ENCODE data around the gene WDR83. TPM values are rescaled to one million over a fixed set of nuclear protein-coding genes. Genes with fewer than 3 reads are reported as not detected.
A peak's percentile ranks its signal among the peaks of the same experiment; 100 is the strongest.

Gene WDR83
- total RNA-seq, 3 donors from 2014 or later: 8.2 to 13.8 (median 10.2) TPM

- no peaks in the 10 kb centered on the region for H3K4me1 ChIP-seq
- TF ChIP-seq CTCF (IDR thresholded peaks at IDR 0.05): no peak
- no peak for TF ChIP-seq POLR2AphosphoS5 (IDR thresholded peaks at IDR 0.05)
- no peak for TF ChIP-seq POLR2A (IDR thresholded peaks at IDR 0.05)
- no peak overlapping the region for H3K4me3 ChIP-seq
- intact Hi-C loops (cut with DNase I; ENCODE audit: low total_unique reads): no loop called here
- H3K27me3 ChIP-seq: no peaks in the 10 kb centered on the region
- H3K27ac ChIP-seq: no peak overlapping the region
- DNase-seq (ENCODE audit: low spot score in 2 of 2): no peak
- peaks cover 0 to 25% of the 10 kb centered on the region in 2 donors for H3K9me3 ChIP-seq
- peaks cover 9% of the 10 kb centered on the region for H3K36me3 ChIP-seq
These were observed 38.3 kb upstream of the WDR83 start for GRCh38 chr19:12628040-12629022.

GRCh38 chr19:12629215-12629614, 37.4 kb upstream of the WDR83 start:
- Histone ChIP-seq H3K4me3 (no peak overlapping the region), H3K36me3 (peaks cover 9% of the 10 kb centered on the region), H3K4me1 (no peaks in the 10 kb centered on the region), H3K9me3 (peaks cover 0 to 25% of the 10 kb centered on the region in 2 donors), H3K27ac (no peak overlapping the region), H3K27me3 (no peaks in the 10 kb centered on the region)
- DNase-seq (ENCODE audit: low spot score in 2 of 2): no peak
- TF ChIP-seq POLR2A (IDR thresholded peaks at IDR 0.05) (no peak), POLR2AphosphoS5 (IDR thresholded peaks at IDR 0.05) (no peak), CTCF (IDR thresholded peaks at IDR 0.05) (no peak)
- intact Hi-C loops (cut with DNase I; ENCODE audit: low total_unique reads): no loop called here

GRCh38 chr19:12636631-12637030, 30.0 kb upstream of the WDR83 start:
- intact Hi-C loops (cut with DNase I; ENCODE audit: low total_unique reads): no loop called here
- H3K9me3 ChIP-seq: no peaks in the 10 kb centered on the region
- no peak for DNase-seq (ENCODE audit: low spot score in 2 of 2)
- no peaks in the 10 kb centered on the region for H3K36me3 ChIP-seq
- no peaks in the 10 kb centered on the region for H3K27me3 ChIP-seq
- no peak overlapping the region for H3K4me3 ChIP-seq
- H3K27ac ChIP-seq: no peak overlapping the region
- no peaks in the 10 kb centered on the region for H3K4me1 ChIP-seq
- TF ChIP-seq POLR2AphosphoS5 (IDR thresholded peaks at IDR 0.05): no peak

- Histone ChIP-seq H3K4me3 (no peak overlapping the region), H3K27ac (no peak overlapping the region), H3K36me3 (no peaks in the 10 kb centered on the region), H3K4me1 (no peaks in the 10 kb centered on the region), H3K27me3 (no peaks in the 10 kb centered on the region), H3K9me3 (no peaks in the 10 kb centered on the region)
- no peak for DNase-seq (ENCODE audit: low spot score in 2 of 2)
- intact Hi-C loops (cut with DNase I; ENCODE audit: low total_unique reads): no loop called here
- TF ChIP-seq POLR2A (IDR thresholded peaks at IDR 0.05): no peak
- TF ChIP-seq POLR2AphosphoS5 (IDR thresholded peaks at IDR 0.05): no peak
- no peak for TF ChIP-seq CTCF (IDR thresholded peaks at IDR 0.05)
These were observed 27.9 kb upstream of the WDR83 start for GRCh38 chr19:12638611-12639182.

GRCh38 chr19:12639901-12640613, 26.6 kb upstream of the WDR83 start:
- no peaks in the 10 kb centered on the region for H3K36me3 ChIP-seq
- peak overlapping the region in 2 of 3 donors; percentile 24 to 62 for H3K4me3 ChIP-seq
- peak; percentile 64 to 80 for DNase-seq (ENCODE audit: low spot score in 2 of 2)
- H3K27ac ChIP-seq: peak overlapping the region in 1 of 2 donors; percentile 7
- H3K4me1 ChIP-seq: no peaks in the 10 kb centered on the region
- TF ChIP-seq POLR2AphosphoS5 (IDR thresholded peaks at IDR 0.05) (peak in 1 of 3 donors; percentile 17), CTCF (IDR thresholded peaks at IDR 0.05) (peak; percentile 27 to 66 (median 55)), POLR2A (IDR thresholded peaks at IDR 0.05) (no peak)
- no peaks in the 10 kb centered on the region for H3K27me3 ChIP-seq
- no peaks in the 10 kb centered on the region for H3K9me3 ChIP-seq
- intact Hi-C loops (cut with DNase I; ENCODE audit: low total_unique reads): loop anchor here (5.0 kb wide), 1 partner anchor 873 kb away; the partner anchor contains the start of gene ZNF441

Data from breast epithelium (tissue), 4 donors.